HepG2 (cell line): ENCODE data around the gene PDZD2.

ENCODE experiments used
- CBFB ChIP-seq: sonication (generic); formaldehyde crosslinking; IDR thresholded peaks from 2 replicates; pipeline ENCODE4 v1.4.0; 2020; ENCODE audit warnings: missing genetic modification reagents
- SRF ChIP-seq: IDR thresholded peaks from 2 replicates; pipeline ENCODE4 v1.6.1; 2011; ENCODE audit warnings: mild to moderate bottlenecking, low read depth, low read length, moderate library complexity
- ZNF232 ChIP-seq: sonication (generic); formaldehyde crosslinking; IDR thresholded peaks from 2 replicates; pipeline ENCODE4 v1.4.0; 2020; ENCODE audit warnings: missing genetic modification reagents, borderline replicate concordance

DNA sequence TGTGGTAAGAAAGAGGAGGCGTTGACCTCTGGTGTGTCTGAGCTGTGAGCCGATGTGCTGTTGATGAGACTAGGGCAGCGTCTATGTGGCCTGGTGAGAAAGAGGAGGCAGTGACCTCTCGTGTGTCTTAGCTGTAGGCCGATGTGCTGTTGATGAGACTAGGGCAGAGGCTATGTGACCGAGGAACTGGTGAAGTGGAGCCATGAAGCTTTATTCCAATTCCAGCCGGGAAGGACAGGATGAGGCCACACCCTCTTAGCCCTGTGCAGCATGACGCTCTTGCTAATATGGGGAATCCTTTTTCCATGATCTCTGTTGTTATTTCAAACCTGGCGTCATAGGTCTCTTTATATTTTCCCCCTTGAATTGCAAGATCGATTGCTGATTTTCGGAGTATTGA lies 362.8 kb downstream of the PDZD2 start:
- TF ChIP-seq CBFB, result no peak
- TF ChIP-seq ZNF232 (CRISPR knock-in tag), result no peak
- TF ChIP-seq SRF, result no peak
